B cell (primary cell): ENCODE measurements around the gene BEND7. TPM values are rescaled to one million over a fixed set of nuclear protein-coding genes. Genes with fewer than 3 reads are reported as not detected.

Experiments used
- ATAC-seq: fragments of 200-7000 bp; cut with Tn5 transposase; one replicate; pipeline ENCODE4 v1.10.0; 2021; ENCODE audit warnings: low read depth, mild to moderate bottlenecking, moderate number of reproducible peaks, moderate library complexity
- CTCF ChIA-PET: fragments of 350-600 bp; sonication (Branson Sonifier 250); formaldehyde crosslinking; loops from one replicate; lab custom pipeline; 2021; ENCODE audit warnings: antibody characterized with exemption, inconsistent platforms; lab: Charles Lee
- POLR2A ChIA-PET: fragments of 350-600 bp; sonication (Branson Sonifier 250); formaldehyde crosslinking; loops from one replicate; lab custom pipeline; 2021; ENCODE audit warnings: antibody characterized with exemption; lab: Charles Lee
- DNase-seq: peaks from one replicate; pipeline ENCODE4 v3.0.0; 2013
- H2AFZ ChIP-seq: 2 replicates; pipeline ENCODE4 v1.6.1; 2012; ENCODE audit warnings: mild to moderate bottlenecking, low read depth, low read length; ENCODE audit not compliant: insufficient read depth, poor library complexity, severe bottlenecking
- H3K27ac ChIP-seq, 2 donors: 1 replicate in 1 of 2; 2 replicates in 1 of 2; pipeline ENCODE4 v1.5.1; 2012 to 2013; ENCODE audit warnings: low read length in 2 of 2, mild to moderate bottlenecking in 2 of 2, moderate library complexity in 1 of 2
- H3K27me3 ChIP-seq, 4 experiments: fragments of 200-600 bp in 1 of 4; sonication (generic) in 1 of 4; replicated peaks in 1 of 4; 1 replicate in 2 of 4; 2 replicates in 2 of 4; pipeline versions ENCODE4 v1.6.1 to v1.7.0; 2013 to 2016; ENCODE audit warnings: low read length in 3 of 4, mild to moderate bottlenecking in 2 of 4, mixed read lengths in 1 of 4, moderate library complexity in 1 of 4; ENCODE audit not compliant: insufficient read depth in 4 of 4, control insufficient read depth in 3 of 4; ENCODE audit errors: control extremely low read depth in 1 of 4
- H3K36me3 ChIP-seq, 2 experiments: replicated peaks in 1 of 2; 1 replicate in 1 of 2; 2 replicates in 1 of 2; pipeline versions ENCODE4 v1.6.1 to v1.7.1; 2013; ENCODE audit warnings: low read length in 1 of 2; ENCODE audit not compliant: insufficient read depth in 2 of 2, control insufficient read depth in 1 of 2; ENCODE audit errors: control extremely low read depth in 1 of 2, extremely low read depth in 1 of 2
- H3K4me1 ChIP-seq, 2 donors: fragments of 200-600 bp in 1 of 2; sonication (generic) in 1 of 2; 1 replicate in 1 of 2; 2 replicates in 1 of 2; pipeline versions ENCODE4 v1.5.1 to v1.6.1; 2013 to 2017; ENCODE audit warnings: low read length in 2 of 2; ENCODE audit not compliant: control insufficient read depth in 2 of 2, insufficient read depth in 2 of 2
- H3K4me2 ChIP-seq: replicated peaks from 2 replicates; pipeline ENCODE3; 2012; ENCODE audit warnings: mild to moderate bottlenecking, low read depth, low read length; ENCODE audit not compliant: poor library complexity, severe bottlenecking
- H3K4me3 ChIP-seq, 5 experiments: fragments of 200-600 bp in 1 of 5; sonication (generic) in 1 of 5; 1 replicate in 3 of 5; 2 replicates in 2 of 5; pipeline versions ENCODE4 v1.5.1 to v1.7.0; 2011 to 2016; ENCODE audit warnings: low read length in 4 of 5, mild to moderate bottlenecking in 4 of 5, low read depth in 2 of 5, control low read depth in 1 of 5, moderate library complexity in 1 of 5; ENCODE audit not compliant: insufficient read depth in 1 of 5; ENCODE audit errors: control extremely low read depth in 1 of 5, extremely low read depth in 1 of 5
- H3K79me2 ChIP-seq: fragments of 200-600 bp; sonication (generic); one replicate; pipeline ENCODE4 v1.6.0; 2016; ENCODE audit warnings: low read length; ENCODE audit not compliant: control insufficient read depth, insufficient read depth
- H3K9ac ChIP-seq: fragments of 200-600 bp; sonication (generic); 2 replicates; pipeline ENCODE4 v1.6.1; 2017; ENCODE audit warnings: mild to moderate bottlenecking, low read length, moderate library complexity
- H3K9me3 ChIP-seq, 3 donors: one replicate each; pipeline versions ENCODE4 v1.6.1 to v1.7.1; 2013; ENCODE audit warnings: low read length in 2 of 3; ENCODE audit not compliant: control insufficient read depth in 2 of 3, insufficient read depth in 1 of 3; ENCODE audit errors: control extremely low read depth in 1 of 3
- H4K20me1 ChIP-seq: 2 replicates; pipeline ENCODE4 v1.6.0; 2012; ENCODE audit warnings: mild to moderate bottlenecking, low read length; ENCODE audit not compliant: insufficient read depth, control insufficient read depth, poor library complexity, severe bottlenecking
- H3K27ac Mint-ChIP-seq: one replicate; pipeline ENCODE4 v1.8.0; 2021; ENCODE audit warnings: mixed read lengths
- H3K27me3 Mint-ChIP-seq: one replicate; pipeline ENCODE4 v1.8.0; 2021; ENCODE audit warnings: mixed read lengths
- H3K4me1 Mint-ChIP-seq: one replicate; pipeline ENCODE4 v1.8.0; 2021; ENCODE audit warnings: mixed read lengths
- H3K4me3 Mint-ChIP-seq: one replicate; pipeline ENCODE4 v1.8.0; 2021; ENCODE audit warnings: mixed read lengths
- H3K9me3 Mint-ChIP-seq: one replicate; pipeline ENCODE4 v1.8.0; 2022; ENCODE audit warnings: mixed read lengths; ENCODE audit not compliant: insufficient read depth
- CTCF ChIP-seq: fragments of 200-600 bp; IDR thresholded peaks from one replicate; pipeline ENCODE4 v1.8.0; 2022; ENCODE audit warnings: antibody characterized with exemption, mild to moderate bottlenecking
- EZH2 ChIP-seq: IDR thresholded peaks from 2 replicates; pipeline ENCODE4 v1.6.1; 2012; ENCODE audit warnings: borderline replicate concordance, low read depth, mild to moderate bottlenecking, moderate library complexity, low read length; ENCODE audit not compliant: insufficient read depth, poor library complexity, severe bottlenecking
- WGBS: methylation state at CpG from one replicate; pipeline ENCODE4 v1.1.5; 2013; ENCODE audit warnings: missing lambda C conversion rate; ENCODE audit not compliant: insufficient coverage; 5-methylcytosine and 5-hydroxymethylcytosine counted together
- intact Hi-C: fragments of 100-400 bp; cut with micrococcal nuclease; formaldehyde crosslinking; loops from one replicate; pipeline ENCODE4 v1.10.0; 2022
- polyA plus RNA-seq: library from polyadenylated mRNA; depleted of rRNA; stranded (reverse); fragments of >200 nt; gene quantifications from 2 replicates; pipeline ENCODE4 v1.2.3, GENCODE V29; 2012
- total RNA-seq, 2 donors: library from RNA; stranded (reverse); fragments of 120-200 nt in 1 of 2; gene quantifications; 1 replicate in 1 of 2; 2 replicates in 1 of 2; pipeline versions ENCODE4 v1.2.3 to v1.2.4, GENCODE V29; 2013 to 2022

The BEND7 gene
- total and polyA plus RNA-seq, 2 donors (not counting 1 experiment from before 2014, with no cell fraction given): 0.10 TPM; not detected in 1

- H3K4me1 Mint-ChIP-seq: no peaks in the 10 kb centered on the region
- Histone ChIP-seq H3K4me2 (no peak overlapping the region), H3K79me2 (no peaks in the 10 kb centered on the region), H3K9me3 (no peaks in the 10 kb centered on the region), H4K20me1 (no peaks in the 10 kb centered on the region), H3K4me3 (no peak overlapping the region), H3K36me3 (no peaks in the 10 kb centered on the region), H3K9ac (no peak overlapping the region), H3K27ac (no peak overlapping the region), H2AFZ (no peak overlapping the region), H3K27me3 (peaks cover 0 to 20% (median 6%) of the 10 kb centered on the region in 4 experiments), H3K4me1 (no peaks in the 10 kb centered on the region)
- intact Hi-C loops: loop anchor here (1.0 kb wide), 1 partner anchor 165 kb away; no protein-coding TSS in a partner anchor
- ATAC-seq (no peak), DNase-seq (peak; percentile 51)
- H3K4me3 Mint-ChIP-seq: no peak overlapping the region
- peaks cover 58% of the 10 kb centered on the region for H3K27me3 Mint-ChIP-seq
- 59% methylated on average over 11 of the region's 11 CpGs for WGBS
- TF ChIP-seq EZH2: no peak
- peak; percentile 25 for TF ChIP-seq CTCF
- CTCF ChIA-PET: interaction anchor here (0.6 to 2.0 kb wide), 8 partner anchors 10 to 234 kb away, joined by 3 to 24 read pairs (median 4); no protein-coding TSS in a partner anchor
- H3K27ac Mint-ChIP-seq: no peak overlapping the region
- H3K9me3 Mint-ChIP-seq: no peaks in the 10 kb centered on the region
- POLR2A ChIA-PET: no interaction called here
Measured at GRCh38 chr10:13536674-13537366, 8.0 kb upstream of the BEND7 start.

GRCh38 chr10:13535346-13535745, 6.5 kb upstream of the BEND7 start:
- H3K27ac ChIP-seq: no peak overlapping the region
- no peaks in the 10 kb centered on the region for H4K20me1 ChIP-seq
- H2AFZ ChIP-seq: no peak overlapping the region
- H3K27me3 ChIP-seq: peaks cover 0 to 28% (median 6%) of the 10 kb centered on the region in 4 experiments
- H3K9ac ChIP-seq: no peak overlapping the region
- ChIA-PET CTCF (interaction anchor here (0.7 to 2.0 kb wide), 4 partner anchors 24 to 160 kb away, joined by 3 to 6 read pairs (median 4); no protein-coding TSS in a partner anchor), POLR2A (no interaction called here)
- no peaks in the 10 kb centered on the region for H3K36me3 ChIP-seq
- Mint-ChIP-seq H3K27me3 (peaks cover 60% of the 10 kb centered on the region), H3K27ac (no peak overlapping the region), H3K4me1 (no peaks in the 10 kb centered on the region), H3K9me3 (no peaks in the 10 kb centered on the region), H3K4me3 (no peak overlapping the region)
- no peak for DNase-seq
- no peak for TF ChIP-seq CTCF
- TF ChIP-seq EZH2: no peak
- ATAC-seq: no peak
- no peaks in the 10 kb centered on the region for H3K4me1 ChIP-seq
- no peak overlapping the region for H3K4me3 ChIP-seq
- H3K79me2 ChIP-seq: no peaks in the 10 kb centered on the region
- no peak overlapping the region for H3K4me2 ChIP-seq
- 100% methylated on average over 4 of the region's 4 CpGs for WGBS
- H3K9me3 ChIP-seq: no peaks in the 10 kb centered on the region
- intact Hi-C loops: no loop called here
